Measurements from ENCODE around the gene BCL2A1.
"Not testable (repeated sequence)": the region's sequence is repeated elsewhere in the genome, so short reads cannot be mapped to it uniquely, and the experiment has no call there.

GRCh38 chr15:79935556-79936201, 35.3 kb downstream of the BCL2A1 start:
- not testable (repeated sequence) for TF ChIP-seq MAZ (IDR thresholded peaks at IDR 0.05; ENCODE audit: borderline replicate concordance, low read depth, low read length); POLR2A (IDR thresholded peaks at IDR 0.05; ENCODE audit: low read depth, low read length)
- TF ChIP-seq, protein P1, sequence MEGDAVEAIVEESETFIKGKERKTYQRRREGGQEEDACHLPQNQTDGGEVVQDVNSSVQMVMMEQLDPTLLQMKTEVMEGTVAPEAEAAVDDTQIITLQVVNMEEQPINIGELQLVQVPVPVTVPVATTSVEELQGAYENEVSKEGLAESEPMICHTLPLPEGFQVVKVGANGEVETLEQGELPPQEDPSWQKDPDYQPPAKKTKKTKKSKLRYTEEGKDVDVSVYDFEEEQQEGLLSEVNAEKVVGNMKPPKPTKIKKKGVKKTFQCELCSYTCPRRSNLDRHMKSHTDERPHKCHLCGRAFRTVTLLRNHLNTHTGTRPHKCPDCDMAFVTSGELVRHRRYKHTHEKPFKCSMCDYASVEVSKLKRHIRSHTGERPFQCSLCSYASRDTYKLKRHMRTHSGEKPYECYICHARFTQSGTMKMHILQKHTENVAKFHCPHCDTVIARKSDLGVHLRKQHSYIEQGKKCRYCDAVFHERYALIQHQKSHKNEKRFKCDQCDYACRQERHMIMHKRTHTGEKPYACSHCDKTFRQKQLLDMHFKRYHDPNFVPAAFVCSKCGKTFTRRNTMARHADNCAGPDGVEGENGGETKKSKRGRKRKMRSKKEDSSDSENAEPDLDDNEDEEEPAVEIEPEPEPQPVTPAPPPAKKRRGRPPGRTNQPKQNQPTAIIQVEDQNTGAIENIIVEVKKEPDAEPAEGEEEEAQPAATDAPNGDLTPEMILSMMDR (conservative IDR thresholded peaks at IDR 0.05; ENCODE audit: low read depth, low read length), result not testable (repeated sequence)

All from IMR-90 (cell line).